ENCODE measurements around the gene PPM1D.
A peak's percentile ranks its signal among the peaks of the same experiment; 100 is the strongest.
"Not testable (repeated sequence)": the region's sequence is repeated elsewhere in the genome, so short reads cannot be mapped to it uniquely, and the experiment has no call there.

The PPM1D gene

GRCh38 chr17:60594734-60595133, 5.3 kb upstream of the PPM1D start:
- DNase-seq, result peak; percentile 92

DNA sequence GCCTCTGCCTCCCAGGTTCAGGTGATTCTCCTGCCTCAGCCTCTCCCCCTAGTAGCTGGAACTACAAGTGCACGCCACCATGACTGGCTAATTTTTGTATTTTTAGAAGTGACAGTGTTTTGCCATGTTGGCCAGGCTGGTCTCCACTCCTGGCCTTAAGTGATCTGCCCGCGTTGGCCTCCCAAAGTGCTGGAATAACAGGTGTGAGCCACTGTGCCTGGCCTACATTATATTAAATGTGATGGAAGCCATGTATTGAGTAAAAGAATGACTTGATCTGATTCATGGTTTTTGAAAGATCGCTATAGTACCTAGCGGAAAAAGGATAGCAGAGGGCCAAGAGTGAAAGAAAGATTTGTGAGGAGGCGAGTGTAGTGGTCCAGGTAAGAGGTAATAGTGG, 2.7 kb upstream of the PPM1D start:
- no peak for DNase-seq

- DNase-seq, result no peak
Observed at GRCh38 chr17:60598001-60598736, 1.8 kb upstream of the PPM1D start.

DNA sequence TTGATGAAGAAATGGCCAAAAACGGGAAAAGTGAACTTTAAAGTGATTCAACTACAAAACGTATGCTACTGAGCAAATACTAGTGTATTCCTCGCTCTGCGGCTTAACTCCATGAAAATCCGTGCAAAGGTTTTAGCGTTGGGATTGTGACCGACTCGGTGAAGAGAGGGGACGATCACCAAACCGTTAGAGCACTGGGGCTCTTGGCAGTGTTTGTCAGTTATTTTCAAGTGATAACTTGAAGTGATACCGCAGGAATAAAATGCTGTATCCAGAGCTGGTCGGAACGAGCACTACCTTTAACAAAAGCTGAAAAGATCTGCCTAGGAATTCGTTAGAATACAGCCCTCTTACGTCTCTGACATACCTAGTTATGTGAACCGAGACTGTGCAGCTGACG, 773 bp upstream of the PPM1D start:
- no peak for DNase-seq

DNA sequence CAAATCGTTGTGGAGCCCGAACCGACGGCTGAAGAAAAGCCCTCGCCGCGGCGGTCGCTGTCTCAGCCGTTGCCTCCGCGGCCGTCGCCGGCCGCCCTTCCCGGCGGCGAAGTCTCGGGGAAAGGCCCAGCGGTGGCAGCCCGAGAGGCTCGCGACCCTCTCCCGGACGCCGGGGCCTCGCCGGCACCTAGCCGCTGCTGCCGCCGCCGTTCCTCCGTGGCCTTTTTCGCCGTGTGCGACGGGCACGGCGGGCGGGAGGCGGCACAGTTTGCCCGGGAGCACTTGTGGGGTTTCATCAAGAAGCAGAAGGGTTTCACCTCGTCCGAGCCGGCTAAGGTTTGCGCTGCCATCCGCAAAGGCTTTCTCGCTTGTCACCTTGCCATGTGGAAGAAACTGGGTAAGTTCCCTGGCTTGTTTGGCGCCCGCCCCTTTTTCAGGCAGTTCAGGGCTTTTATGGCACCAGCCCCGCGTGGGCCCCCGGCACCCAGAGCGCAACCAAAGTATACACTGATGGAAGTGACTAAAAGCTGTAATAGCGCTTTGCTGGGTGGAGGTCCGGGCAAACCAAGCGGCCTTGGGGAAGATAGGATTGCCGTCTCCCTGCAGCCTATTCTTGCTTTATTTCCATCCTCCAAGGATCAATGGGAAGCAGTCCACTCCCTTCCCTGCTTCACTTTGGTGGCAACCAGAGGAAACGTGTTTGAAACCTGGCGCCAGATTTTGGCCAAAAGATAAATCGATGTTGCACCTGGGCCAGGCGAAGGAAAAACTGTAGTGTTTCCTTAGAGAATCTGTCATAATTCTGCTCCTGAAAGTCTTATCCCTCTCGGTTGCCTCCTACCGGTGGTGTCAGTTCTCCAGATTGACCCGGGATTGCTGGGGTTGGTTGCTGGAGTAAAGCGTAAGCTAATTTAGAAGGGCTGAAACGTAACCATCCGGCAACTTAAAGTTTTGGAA, 775 bp downstream of the PPM1D start:
- DNase-seq, result peak; percentile 67

DNA sequence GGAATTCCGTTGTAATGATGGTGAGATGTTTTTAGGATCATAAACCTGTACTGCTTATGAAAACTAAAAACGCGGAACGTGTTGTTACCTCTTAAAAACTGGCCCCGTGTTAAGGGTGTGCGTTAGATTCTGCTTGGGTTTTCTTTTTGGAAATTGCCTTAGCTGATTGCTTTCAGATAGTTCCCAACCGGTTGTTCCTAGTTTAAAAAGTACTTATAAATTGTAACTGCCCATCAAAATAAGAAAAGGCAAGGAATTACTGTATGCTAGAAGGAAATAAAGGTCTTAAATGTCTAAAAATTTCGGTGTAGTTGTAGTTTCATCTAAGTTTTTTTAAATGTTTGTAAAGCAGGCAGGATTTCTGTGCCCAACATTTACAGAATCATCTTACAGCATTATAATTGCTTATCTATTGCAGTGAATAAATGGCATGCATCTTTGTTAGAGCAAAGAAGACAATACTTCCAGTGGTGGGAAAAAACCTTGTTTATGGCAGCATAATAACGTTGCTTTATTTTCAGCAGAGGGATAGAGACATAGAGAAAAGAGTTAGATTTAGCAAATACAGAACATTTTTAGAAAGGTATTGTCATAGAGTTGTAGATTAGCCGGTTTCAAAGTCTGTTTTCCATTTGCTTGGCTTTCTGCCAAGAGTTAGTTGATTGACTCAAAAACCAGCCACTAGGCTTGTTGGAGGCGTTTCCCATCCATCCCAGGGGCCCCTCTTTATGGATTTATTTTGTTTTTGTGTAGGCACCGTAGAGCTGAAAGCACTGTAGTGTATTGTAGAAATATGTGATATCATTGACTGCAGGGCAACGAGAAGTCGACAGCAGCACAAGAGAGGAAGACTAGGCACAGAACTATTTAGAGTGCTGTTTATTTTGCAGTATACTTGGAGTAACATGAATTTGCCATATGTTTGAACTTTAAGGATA, 1.7 kb downstream of the PPM1D start:
- peak; percentile 59 for DNase-seq

DNA sequence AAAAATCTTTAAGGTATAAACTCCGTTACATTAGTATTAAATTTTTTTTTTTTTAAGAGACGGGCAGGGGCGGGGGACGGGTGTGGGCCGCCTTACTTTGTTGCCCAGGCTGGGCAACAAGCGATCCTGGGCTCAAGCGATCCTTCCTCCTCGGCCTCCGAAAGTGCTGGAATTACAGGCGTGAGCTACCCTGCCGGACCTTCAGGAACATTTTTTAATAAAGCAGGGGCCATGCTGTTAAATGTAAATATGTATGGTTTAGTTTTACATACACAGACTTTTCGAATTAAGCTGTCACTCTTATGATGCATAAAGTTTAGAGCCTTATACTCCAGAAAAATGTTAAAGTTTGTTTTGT, 2.4 kb downstream of the PPM1D start:
- no peak for DNase-seq

DNA sequence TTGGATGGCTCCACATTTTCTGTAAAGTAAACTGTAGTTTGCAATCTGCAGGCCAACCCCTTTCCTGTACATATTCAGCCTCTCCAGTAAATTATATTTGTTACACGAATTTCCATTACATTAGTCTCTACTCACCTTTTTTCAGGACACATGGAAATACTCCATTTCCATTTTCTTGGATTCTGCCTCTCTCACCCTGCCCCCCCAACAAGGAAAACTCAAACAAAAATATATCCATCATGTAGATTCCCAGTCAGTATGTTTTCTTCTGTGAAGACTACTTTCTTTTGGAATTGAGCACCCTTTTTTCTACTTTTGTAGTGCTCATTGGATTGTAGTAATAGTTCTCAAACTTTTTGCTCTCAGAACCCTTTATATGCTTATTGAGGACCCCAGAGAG, 2.9 kb downstream of the PPM1D start:
- DNase-seq, result no peak

- not testable (repeated sequence) for DNase-seq
Observed at GRCh38 chr17:60603477-60603876, 3.5 kb downstream of the PPM1D start.

DNA sequence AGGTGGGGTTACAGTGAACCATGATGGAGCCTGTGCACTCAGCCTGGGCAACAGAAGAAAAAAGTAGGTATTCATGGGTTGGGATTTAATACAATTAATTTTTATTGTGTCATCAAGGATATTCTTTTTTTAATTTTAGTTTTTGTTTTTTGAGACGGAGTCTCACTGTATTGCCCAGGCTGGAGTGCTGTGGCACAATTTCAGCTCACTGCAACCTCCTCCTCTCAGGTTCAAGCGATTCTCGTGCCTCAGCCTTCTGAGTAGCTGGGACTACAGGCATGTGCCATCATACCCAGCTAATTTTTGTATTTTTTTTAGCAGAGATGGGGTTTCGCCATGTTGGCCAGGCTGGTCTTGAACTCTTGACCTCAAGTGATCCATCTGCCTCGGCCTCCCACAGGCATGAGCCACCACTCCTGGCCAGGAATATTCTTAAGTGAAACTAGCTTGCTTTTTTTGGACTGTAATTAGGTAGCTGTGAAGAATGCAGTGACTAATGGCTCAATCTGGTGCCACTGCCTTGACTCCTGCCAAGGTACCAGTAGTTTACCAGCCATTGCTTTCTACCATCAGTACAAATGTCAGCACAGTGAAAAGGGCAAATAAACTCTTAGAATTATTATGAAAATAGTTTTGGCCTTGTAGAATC, 4.8 kb downstream of the PPM1D start:
- DNase-seq, result no peak

DNA sequence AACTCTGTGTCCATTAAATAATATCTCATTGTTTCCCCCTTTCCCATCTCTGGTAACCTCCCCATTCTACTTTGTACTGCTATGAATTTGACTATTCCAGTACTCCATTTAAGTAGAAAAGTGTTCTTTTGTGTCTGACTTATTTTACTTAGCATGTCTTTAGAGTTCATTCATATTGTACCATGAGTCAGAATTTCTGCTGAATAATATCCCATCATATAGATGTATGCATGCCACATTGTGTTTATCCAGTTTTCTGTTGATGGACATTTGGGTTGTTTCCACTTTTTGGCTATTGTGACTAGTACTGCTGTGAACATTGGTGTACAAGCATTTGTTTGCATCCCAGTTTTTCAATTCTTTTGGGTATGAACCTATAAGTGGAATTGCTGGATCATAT, 6.0 kb downstream of the PPM1D start:
- DNase-seq, result no peak

DNA sequence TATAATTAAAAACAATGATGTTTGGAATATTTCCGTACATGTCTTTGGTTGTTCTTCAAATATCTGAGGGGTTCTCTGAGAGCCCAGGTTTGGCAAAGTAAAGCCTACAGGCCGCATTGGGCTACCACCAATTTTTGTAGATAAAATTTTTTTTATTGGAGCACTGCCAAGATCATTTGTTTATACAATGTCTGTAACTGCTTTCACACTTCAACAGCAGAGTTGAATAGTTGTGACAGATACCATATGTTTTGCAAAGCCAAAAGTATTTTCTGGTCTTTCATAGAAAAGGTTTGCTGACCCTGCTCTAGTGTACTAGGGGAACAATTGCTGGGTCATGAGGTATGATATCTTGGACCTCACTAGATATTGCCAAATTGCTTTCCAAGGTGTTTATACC, 10.5 kb downstream of the PPM1D start:
- no peak for DNase-seq

DNA sequence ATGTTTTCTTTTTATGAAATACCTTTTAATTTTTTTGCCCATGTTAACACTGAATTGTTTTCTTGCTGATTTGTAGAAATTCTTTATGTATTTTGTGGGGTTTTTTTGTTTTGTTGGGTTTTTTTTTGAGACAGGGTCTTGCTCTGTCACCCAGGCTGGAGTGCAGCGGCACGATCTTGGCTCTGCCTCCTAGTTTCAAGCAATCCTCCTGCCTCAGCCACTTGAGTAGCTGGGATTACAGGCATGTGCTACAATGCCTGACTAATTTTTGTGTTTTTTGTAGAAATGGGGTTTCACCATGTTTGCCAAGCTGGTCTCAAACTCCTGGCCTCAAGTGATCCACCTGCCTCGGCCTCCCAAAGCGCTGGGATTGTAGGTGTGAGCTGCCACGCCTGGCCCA, 11.3 kb downstream of the PPM1D start:
- not testable (repeated sequence) for DNase-seq

GRCh38 chr17:60613325-60613724, 13.3 kb downstream of the PPM1D start:
- no peak for DNase-seq

- DNase-seq, result not testable (repeated sequence)
Observed at GRCh38 chr17:60613796-60614195, 13.8 kb downstream of the PPM1D start.

DNA sequence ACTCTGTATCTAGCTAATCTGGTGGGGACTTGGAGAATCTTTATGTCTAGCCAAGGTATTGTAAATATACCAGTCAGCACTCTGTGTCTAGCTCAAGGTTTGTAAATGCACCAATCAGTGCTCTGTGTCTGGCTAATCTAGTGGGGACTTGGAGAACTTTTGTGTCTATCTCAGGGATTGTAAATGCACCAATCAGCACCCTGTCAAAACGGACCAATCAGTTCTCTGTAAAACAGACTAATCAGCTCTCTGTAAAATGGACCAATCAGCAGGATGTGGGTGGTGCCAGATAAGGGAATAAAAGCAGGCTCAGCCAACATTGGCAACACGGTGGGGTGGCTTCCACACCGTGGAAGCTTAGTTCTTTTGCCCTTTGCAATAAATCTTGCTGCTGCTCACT, 14.3 kb downstream of the PPM1D start:
- not testable (repeated sequence) for DNase-seq

DNA sequence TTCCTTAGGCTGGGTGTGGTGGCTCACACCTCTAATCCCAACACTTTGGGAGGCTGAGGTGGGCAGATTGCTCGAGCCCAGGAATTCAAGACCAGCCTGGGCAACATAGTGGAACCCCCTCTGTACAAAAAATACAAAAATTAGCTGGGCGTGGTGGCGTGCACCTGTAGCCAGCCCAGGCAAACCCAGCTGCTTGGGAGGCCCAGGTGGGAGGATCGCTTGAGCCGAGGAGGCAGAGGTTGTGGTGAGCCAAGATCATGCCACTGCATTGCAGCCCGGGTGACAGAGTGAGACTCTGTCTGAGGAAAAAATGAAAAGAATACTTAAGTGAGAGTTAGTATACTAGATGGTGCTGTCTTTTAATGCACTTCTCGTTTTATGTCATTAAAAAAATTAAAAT, 15.1 kb downstream of the PPM1D start:
- DNase-seq, result no peak

DNA sequence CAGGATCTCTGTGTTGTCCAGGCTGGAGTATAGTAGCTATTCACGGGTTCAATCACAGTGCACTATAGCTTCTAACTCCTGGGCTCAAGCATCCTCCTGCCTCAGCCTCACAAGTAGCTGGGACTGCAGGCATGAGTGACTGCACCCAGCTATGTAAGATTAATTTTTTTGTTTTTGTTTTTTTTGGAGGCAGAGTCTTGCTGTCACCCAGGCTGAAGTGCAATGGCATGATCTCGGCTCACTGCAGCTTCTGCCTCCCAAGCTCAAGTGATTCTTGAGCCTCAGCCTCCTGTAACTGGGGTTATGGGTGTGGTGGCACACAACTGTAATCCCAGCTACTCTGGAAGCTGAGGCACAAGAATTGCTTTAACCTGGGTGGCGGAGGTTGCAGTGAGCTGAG, 15.8 kb downstream of the PPM1D start:
- DNase-seq, result no peak

DNA sequence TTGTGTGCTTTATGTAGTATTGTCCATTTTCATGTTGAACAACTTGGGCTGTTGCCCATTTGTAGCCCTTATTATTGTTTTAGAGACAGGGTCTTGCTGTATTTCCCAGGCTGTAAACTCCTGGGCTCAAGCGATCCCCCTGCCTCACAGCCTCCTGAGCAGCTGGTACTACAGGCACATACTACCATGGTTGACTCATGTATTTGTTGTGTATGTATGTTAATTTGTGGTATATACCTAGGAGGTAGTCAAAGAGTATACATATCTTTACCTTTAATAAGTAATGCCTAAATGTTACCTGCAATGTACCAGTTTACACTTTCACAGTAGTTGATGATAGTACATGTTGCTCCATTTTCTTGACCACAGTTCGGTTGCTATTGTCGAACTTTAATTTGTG, 18.1 kb downstream of the PPM1D start:
- DNase-seq, result no peak

DNA sequence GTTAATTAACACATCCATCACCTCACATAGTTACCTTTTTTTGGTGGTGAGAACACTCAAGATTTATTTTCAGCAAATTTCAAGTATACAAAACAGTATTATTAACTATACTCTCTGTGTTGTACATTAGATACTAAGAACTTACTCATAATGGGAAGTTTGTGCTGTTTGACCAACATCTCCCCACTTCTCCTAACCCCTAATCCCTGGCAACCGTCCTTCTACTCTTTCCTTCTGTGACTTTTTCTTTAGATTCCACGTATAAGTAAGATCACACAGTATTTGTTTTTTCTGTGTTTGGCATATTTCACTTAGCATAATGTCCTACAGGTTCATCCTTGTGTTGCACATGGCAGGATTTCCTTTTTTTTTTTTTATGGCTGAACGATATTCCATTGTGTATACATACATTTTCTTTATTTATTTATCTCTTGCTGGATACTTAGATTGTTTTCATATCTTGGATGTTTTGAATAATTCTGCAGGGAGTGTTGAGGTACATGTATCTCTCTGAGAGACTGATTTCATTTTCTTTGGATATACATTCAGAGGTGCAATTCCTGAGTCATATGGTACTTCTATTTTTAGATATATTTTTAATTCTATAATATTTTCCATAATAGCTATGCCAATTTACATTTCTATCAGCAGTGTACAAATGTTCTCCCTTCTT, 19.0 kb downstream of the PPM1D start:
- DNase-seq, result no peak

- DNase-seq, result no peak
Observed at GRCh38 chr17:60622961-60623360, 23.0 kb downstream of the PPM1D start.

- no peak for DNase-seq
Observed at GRCh38 chr17:60623415-60623814, 23.4 kb downstream of the PPM1D start.
